ENCODE measurements around the gene PHC1. TPM values are rescaled to one million over a fixed set of nuclear protein-coding genes. Genes with fewer than 3 reads are reported as not detected.

PHC1 gene
- total RNA-seq, 2 donors from 2014 or later: 27.0 to 34.5 TPM

DNA sequence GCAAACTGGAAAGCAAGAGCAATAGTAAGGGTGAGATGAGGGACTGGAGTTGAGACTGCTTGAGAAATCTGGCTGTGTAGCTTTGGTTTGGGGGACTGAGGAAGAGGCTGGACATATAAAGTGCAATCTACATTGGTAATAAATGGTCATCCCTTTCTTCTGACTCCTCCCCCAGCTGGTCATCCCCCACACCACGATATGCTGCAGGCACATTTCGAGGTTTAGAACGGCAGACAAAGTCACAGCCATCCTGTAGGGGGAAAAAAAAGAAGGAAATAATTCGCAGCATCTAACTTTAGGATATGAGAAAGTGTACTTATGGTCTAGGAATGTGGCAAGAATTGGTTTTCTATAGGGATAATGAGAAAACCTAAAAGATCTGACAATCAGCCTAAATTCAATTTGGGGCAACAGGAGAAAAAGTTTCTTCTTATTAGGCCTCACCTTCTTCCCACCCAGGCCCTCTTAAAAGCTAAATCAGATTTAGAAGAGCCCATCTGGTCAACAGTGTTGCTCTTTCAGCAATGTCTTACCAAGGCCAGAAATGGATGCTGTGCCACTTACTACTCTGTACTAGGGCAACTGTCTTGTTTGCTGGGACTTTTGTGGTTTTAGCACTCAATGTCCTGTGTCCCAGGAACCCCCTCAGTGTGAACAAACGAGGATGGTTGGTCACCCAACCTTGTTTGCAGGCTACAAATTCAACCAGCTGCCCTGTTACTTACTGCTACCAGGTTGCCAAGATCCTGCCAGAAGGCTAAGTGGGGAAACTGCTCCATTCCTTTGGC is 27.6 kb downstream of the PHC1 start:
- no peak for ATAC-seq
- H3K4me3 ChIP-seq: no peak overlapping the region
- H3K36me3 ChIP-seq (replicated peaks in 1 of 2; ENCODE audit: insufficient read depth in 1 of 2, low read depth in 2 of 2): peaks cover 0 to 25% of the 10 kb centered on the region in 2 donors
- no peak for DNase-seq
- H3K27ac ChIP-seq: no peak overlapping the region
- intact Hi-C loops (cut with DNase I): no loop called here
- TF ChIP-seq, protein P1, sequence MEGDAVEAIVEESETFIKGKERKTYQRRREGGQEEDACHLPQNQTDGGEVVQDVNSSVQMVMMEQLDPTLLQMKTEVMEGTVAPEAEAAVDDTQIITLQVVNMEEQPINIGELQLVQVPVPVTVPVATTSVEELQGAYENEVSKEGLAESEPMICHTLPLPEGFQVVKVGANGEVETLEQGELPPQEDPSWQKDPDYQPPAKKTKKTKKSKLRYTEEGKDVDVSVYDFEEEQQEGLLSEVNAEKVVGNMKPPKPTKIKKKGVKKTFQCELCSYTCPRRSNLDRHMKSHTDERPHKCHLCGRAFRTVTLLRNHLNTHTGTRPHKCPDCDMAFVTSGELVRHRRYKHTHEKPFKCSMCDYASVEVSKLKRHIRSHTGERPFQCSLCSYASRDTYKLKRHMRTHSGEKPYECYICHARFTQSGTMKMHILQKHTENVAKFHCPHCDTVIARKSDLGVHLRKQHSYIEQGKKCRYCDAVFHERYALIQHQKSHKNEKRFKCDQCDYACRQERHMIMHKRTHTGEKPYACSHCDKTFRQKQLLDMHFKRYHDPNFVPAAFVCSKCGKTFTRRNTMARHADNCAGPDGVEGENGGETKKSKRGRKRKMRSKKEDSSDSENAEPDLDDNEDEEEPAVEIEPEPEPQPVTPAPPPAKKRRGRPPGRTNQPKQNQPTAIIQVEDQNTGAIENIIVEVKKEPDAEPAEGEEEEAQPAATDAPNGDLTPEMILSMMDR (IDR thresholded peaks at IDR 0.05): no peak
- TF ChIP-seq POLR2A (IDR thresholded peaks at IDR 0.05): no peak
- no peaks in the 10 kb centered on the region for H3K4me1 ChIP-seq
- 78 to 79% methylated on average over 5 of the region's 5 CpGs for WGBS, 2 donors
- H3K9me3 ChIP-seq: no peaks in the 10 kb centered on the region
- no peaks in the 10 kb centered on the region for H3K27me3 ChIP-seq

DNA sequence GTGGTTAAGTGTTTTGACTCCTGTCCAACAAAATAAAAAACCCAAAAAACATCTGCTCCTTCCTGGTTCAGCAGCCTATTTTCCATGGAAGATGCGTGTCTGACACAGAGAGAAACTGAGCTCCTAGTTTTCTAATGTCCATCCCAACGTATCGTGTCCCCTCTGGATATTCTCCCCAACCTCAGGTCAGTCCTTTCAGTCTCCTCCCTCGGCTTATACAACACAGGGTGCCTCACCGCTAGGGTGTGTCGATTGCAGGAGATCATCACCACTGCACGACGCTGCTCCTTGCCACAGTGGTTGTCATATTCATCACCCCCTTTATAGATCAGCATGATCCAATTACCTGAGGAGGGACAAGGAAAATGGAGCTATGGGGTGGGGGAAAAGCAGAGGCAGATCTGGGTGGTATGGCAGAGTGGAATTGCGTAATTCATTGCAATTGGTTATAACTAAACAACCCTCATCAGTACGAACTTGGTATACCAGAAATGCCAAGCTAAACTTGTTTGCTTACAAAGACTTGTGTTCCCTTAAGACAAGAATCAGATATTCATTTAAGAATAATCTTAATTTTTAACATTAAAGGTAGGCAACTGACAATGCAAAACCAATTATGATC is 29.4 kb downstream of the PHC1 start:
- no peaks in the 10 kb centered on the region for H3K9me3 ChIP-seq
- DNase-seq (no peak), ATAC-seq (no peak)
- WGBS, 2 donors: 89% methylated on average over 10 of the region's 10 CpGs
- no peaks in the 10 kb centered on the region for H3K27me3 ChIP-seq
- intact Hi-C loops (cut with DNase I): no loop called here
- no peak overlapping the region for H3K4me3 ChIP-seq
- TF ChIP-seq, protein P1 (IDR thresholded peaks at IDR 0.05): no peak
- no peak for TF ChIP-seq POLR2A (IDR thresholded peaks at IDR 0.05)
- H3K4me1 ChIP-seq: peaks cover 14% of the 10 kb centered on the region
- H3K36me3 ChIP-seq (replicated peaks in 1 of 2; ENCODE audit: insufficient read depth in 1 of 2, low read depth in 2 of 2): peaks cover 0 to 25% of the 10 kb centered on the region in 2 donors
- no peak overlapping the region for H3K27ac ChIP-seq

DNA sequence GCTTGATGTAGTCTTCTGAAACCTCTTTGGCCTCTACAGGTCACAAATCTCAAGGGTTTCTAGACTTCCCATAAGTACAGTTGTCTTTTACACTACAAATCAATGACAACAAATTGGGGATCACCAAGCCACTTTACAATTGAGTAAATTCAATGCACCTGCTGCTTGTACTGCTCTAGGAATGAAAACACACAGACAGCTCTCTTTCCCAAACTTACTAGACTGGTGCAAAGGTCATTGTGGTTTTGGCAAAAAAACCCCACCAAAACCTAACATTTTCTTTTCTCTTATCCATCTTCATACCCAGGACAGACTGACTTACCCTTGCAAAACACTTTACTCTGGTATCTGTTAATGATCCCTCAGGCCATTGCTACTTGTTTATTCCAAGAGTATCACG is 32.4 kb downstream of the PHC1 start:
- no peak overlapping the region for H3K4me3 ChIP-seq
- H3K9me3 ChIP-seq: no peaks in the 10 kb centered on the region
- ATAC-seq (no peak), DNase-seq (no peak)
- H3K4me1 ChIP-seq: peaks cover 25% of the 10 kb centered on the region
- intact Hi-C loops (cut with DNase I): no loop called here
- no peaks in the 10 kb centered on the region for H3K27me3 ChIP-seq
- TF ChIP-seq, protein P1 (IDR thresholded peaks at IDR 0.05): no peak
- TF ChIP-seq POLR2A (IDR thresholded peaks at IDR 0.05): no peak
- 63 to 74% methylated on average over 1 of the region's 1 CpG for WGBS, 2 donors
- H3K36me3 ChIP-seq (replicated peaks in 1 of 2; ENCODE audit: insufficient read depth in 1 of 2, low read depth in 2 of 2): peaks cover 0 to 20% of the 10 kb centered on the region in 2 donors
- no peak overlapping the region for H3K27ac ChIP-seq

DNA sequence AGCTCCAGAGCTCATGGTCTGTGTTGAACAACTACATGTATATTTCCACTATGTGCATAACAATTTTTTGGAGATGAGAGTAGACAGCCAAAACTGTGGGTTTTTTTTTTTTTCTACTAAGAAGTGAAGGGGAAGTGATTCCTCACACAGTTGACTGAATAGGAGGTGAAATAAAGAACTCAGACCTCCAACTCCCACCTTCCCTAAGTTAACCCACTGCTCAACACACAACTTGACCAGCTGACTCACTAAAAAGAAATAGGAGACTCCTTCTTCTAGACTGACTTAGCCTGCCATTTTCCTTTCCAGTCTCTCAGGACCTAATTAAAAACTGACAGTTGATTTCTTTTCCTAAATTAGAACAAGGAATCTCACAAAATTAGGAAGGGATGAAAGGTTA is 33.4 kb downstream of the PHC1 start:
- Histone ChIP-seq H3K4me3 (no peak overlapping the region), H3K27ac (no peak overlapping the region), H3K9me3 (no peaks in the 10 kb centered on the region), H3K27me3 (no peaks in the 10 kb centered on the region), H3K4me1 (peaks cover 25% of the 10 kb centered on the region), H3K36me3 (replicated peaks in 1 of 2; ENCODE audit: insufficient read depth in 1 of 2, low read depth in 2 of 2) (peaks cover 0 to 12% of the 10 kb centered on the region in 2 donors)
- TF ChIP-seq, protein P1 (IDR thresholded peaks at IDR 0.05): no peak
- no peak for TF ChIP-seq POLR2A (IDR thresholded peaks at IDR 0.05)
- intact Hi-C loops (cut with DNase I): no loop called here
- no peak for ATAC-seq
- no peak for DNase-seq

All from body of pancreas (tissue), 4 donors.